ENCODE results near the gene ZNF511. TPM values are rescaled to one million over a fixed set of nuclear protein-coding genes. Genes with fewer than 3 reads are reported as not detected.

The ZNF511 gene
- total RNA-seq, 1 experiment from 2014 or later: 75.7 TPM

DNA sequence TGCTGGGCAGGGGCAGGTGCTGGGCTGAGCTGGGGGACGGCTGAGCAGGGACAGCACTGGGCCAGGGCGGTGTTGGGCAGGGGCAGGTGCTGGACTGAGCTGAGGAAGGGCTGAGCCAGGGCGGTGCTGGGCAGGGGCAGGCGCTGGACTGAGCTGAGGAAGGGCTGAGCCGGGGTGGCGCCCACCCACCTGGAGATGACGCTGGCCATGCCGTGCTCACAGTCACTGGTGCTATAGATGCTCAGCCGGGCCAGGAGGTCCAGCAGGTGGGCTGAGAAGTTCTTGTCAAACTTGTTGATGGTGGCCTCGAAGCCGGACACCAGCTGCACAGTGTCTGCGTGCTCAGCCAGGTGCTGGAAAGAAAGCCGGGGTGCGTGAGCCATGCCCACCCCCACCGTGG, 27.6 kb upstream of the ZNF511 start:
- no peak overlapping the region for H3K4me3 ChIP-seq
- no peak for DNase-seq
- H3K9me3 ChIP-seq: no peaks in the 10 kb centered on the region
- H3K27me3 ChIP-seq: no peaks in the 10 kb centered on the region
- peaks cover 18% of the 10 kb centered on the region for H3K36me3 ChIP-seq

DNA sequence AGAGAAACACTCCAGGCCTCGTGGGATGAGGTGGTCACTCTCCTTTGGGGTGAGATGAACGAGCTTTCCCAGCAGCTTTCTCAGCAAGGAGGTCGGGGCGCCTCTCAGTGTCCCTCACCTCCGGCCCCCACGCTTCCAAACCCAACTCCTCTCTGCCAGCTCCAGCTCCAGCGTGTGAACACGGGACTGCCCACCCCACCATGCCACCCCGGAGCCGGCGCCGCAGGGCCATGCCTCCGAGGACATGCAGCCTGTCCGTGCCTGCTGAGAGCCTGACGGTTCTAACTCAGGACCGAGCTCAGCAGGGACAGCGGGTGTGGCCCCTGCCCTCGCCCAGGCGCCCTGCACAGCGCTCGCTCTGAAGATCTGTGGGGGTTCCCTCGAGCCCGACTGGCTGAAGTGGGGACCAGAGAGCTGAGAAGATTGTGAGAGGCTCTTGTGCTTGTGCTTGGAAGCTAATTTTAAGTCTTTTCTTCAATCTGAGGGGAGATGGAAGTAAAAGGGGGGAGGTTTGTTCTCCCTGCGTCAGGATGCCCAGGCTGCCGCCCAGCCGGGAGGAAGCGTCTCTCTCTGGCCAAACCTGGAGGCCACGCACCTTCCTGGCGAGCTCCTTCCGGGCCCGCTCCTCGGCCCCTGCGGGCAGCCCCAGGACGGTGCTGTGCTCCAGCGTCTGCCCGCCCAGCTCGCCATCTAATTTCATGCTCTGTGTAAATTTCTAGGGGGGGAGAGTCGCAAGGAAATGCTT, 26.9 kb upstream of the ZNF511 start:
- no peak overlapping the region for H3K4me3 ChIP-seq
- no peaks in the 10 kb centered on the region for H3K9me3 ChIP-seq
- no peaks in the 10 kb centered on the region for H3K27me3 ChIP-seq
- H3K36me3 ChIP-seq: peaks cover 21% of the 10 kb centered on the region
- no peak for DNase-seq

DNA sequence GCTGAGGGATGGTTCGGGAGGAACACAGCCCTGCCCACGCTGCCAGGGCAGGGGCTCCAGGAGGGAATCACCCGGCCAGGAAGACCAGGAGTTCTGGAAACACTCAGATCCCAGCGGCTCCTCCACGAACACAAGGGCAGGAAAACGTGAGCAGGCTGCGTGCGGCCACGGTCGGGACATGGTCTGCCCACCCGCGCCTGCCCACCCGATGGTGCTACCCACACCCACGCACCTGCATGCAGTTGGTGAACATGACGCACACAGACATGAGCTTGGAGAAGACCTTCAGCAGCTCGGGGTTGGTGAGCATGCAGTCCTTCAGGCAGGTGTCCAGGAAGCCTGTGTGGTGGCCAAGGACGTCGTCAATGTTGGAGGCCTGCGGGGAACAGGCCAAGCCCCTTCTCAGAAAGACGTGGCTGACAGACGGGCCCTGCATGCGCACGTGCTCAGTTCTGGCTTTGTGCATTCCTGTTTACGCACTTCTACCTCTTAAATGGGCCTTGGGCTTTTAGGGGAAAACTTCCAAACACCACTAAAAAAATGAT, 25.8 kb upstream of the ZNF511 start:
- Histone ChIP-seq H3K4me3 (no peak overlapping the region), H3K36me3 (peaks cover 21% of the 10 kb centered on the region), H3K27me3 (no peaks in the 10 kb centered on the region), H3K9me3 (no peaks in the 10 kb centered on the region)
- no peak for DNase-seq

DNA sequence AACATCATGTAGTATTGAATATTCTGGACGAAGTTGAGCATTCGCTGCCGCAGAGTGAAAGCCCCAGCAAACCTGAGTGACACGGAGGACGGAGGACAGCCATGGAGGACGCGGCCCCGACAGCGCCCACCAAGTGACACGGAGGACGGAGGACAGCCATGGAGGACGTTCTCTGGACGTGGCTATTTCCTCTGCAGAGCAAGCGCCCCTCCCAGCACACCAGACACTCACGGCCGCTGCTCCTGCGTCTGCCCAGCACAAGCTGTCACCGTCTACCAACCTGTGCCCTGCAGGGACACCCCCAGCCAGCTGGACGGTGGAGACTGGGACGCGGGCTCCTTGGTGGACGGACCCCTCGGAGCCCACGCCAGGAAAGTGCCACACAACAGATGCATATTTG, 24.8 kb upstream of the ZNF511 start:
- Histone ChIP-seq H3K4me3 (no peak overlapping the region), H3K27me3 (no peaks in the 10 kb centered on the region), H3K36me3 (peaks cover 24% of the 10 kb centered on the region), H3K9me3 (no peaks in the 10 kb centered on the region)
- no peak for DNase-seq

DNA sequence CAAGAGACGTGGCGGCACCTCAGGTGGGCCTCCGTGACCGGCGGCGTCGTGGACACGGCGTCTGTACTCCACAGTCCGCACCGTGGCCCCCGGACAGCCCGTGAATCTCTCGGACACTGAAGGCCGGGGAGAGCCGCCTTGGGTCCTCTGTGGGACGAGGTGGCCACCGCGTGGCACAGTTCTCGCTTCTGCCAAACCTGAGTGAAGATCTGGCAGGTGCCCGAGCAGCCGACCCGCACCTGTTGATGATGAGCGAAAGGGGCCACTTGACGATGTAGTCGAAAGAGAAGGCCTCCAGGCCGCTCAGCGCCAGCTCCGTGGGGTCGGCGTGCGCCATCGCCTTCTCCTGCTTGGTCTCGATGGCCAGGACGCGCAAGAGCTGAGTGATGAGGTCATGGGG, 23.5 kb upstream of the ZNF511 start:
- no peaks in the 10 kb centered on the region for H3K27me3 ChIP-seq
- no peaks in the 10 kb centered on the region for H3K9me3 ChIP-seq
- H3K36me3 ChIP-seq: peaks cover 25% of the 10 kb centered on the region
- no peak for DNase-seq
- H3K4me3 ChIP-seq: no peak overlapping the region

DNA sequence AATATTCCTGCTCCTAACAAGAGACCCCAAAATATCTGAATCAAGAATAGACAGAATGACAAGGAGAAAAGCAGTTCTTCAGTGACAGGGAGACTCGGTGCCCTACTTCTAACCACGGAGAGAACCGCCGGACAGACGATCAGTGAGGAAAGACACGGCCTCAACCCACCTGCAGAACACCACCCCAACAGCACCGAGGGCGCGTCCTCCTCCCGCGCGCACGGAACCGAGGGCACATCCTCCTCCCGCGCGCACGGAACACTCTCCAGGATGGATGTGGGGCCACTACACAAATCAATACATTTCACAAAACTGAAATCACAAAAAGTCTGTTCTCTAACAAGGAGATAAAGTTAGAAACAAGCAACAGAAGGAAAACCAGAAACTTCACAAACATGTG, 22.3 kb upstream of the ZNF511 start:
- H3K9me3 ChIP-seq: no peaks in the 10 kb centered on the region
- H3K27me3 ChIP-seq: no peaks in the 10 kb centered on the region
- H3K36me3 ChIP-seq: peaks cover 25% of the 10 kb centered on the region
- no peak for DNase-seq
- no peak overlapping the region for H3K4me3 ChIP-seq

DNA sequence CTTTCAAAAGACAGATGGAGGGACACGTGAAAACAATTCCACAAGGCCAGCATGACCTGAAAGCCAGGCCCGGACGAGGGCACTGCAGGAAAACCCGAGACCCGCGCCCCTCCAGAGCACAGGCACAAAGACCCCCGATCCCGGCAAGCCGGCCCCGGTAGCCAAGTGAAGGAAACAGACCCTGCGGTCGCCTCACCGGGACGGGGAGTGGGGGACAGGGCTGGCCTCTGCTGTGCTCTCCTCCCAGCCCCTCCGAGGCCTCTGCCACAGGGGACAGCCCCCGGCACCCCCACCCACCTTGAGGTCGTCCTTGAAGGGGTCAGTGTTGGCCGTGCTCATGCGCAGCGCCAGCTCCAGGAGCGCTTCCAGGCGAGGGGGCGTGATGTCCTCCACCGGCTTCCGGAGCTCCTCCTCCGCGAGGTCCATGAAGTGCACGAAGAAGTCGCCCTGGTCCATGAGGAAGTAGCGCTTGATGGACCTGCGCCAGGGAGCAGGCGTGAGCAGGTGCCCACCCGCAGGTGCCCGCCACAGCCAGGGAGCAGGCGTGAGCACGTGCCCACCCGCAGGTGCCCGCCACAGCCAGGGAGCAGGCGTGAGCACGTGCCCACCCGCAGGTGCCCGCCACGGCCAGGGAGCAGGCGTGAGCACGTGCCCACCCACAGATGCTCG, 20.7 kb upstream of the ZNF511 start:
- DNase-seq: no peak
- Histone ChIP-seq H3K36me3 (peaks cover 25% of the 10 kb centered on the region), H3K9me3 (no peaks in the 10 kb centered on the region), H3K27me3 (no peaks in the 10 kb centered on the region), H3K4me3 (no peak overlapping the region)

DNA sequence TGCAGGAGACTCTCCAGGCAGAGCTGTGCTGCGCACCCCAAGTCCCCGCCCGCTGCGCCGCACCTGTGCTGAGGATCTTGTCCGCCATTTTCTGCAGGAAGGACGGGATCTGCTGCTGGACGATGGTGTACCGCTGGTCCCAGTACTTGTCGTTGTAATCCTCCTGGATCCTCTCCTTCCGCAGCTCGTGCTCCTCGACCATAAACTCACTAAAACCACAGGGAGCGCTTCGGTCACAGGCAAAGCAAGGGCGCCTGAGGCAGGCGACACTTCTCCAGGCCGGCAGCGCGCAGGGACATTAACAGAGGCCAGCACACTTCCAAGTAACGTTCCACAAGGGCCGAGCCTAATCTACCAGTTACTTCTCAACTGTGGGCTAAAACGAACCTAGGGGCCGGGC, 19.0 kb upstream of the ZNF511 start:
- Histone ChIP-seq H3K9me3 (no peaks in the 10 kb centered on the region), H3K36me3 (peaks cover 29% of the 10 kb centered on the region)

DNA sequence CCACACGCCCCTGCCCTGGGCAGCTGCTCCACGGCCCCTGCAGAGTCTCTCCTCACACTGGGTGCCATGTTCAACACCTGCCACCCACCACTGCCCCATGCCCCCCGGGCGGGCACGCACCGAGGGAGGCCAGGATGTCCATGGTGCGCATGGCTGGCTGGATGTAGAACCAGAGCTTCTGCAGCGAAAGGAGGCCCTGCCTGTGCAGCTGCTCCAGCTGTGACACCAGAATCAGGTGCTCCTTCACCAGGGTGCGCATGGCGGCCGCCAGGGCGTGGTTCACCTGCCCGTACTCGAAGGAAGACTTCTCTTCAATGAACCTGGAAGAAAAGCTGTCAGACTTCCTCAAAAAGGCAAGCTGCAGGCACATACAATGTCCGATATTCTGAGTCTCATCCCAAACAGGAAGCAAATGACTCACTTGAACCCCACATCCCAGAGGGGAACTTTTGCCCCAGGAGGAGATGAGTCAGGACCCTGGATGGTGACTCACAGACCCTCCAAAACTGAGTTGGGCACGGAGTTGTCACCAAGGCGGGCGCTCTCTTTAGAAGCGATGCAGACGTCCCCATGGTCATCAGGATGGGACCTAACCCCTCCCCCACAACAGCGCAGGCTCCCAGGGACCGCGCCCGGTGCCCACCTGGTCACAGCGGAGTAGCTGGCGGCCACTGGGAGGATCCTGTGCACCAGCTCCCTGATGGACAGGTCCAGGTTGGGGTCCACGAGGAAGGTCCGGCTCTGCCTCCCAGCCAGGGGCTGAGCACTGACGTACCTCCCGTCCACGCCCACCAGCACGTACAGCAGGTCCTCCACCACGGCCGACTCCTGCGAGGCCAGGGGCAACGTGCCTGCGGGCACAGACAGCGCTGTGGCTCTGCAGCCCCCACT, 15.6 kb upstream of the ZNF511 start:
- H3K9me3 ChIP-seq: no peaks in the 10 kb centered on the region
- H3K4me3 ChIP-seq: no peak overlapping the region
- DNase-seq: peak; percentile 56
- no peaks in the 10 kb centered on the region for H3K27me3 ChIP-seq
- peaks cover 23% of the 10 kb centered on the region for H3K36me3 ChIP-seq

More for the DNA sequence above, 19.0 kb upstream of the ZNF511 start:
- no peak for DNase-seq
- Histone ChIP-seq H3K4me3 (no peak overlapping the region), H3K27me3 (no peaks in the 10 kb centered on the region)

DNA sequence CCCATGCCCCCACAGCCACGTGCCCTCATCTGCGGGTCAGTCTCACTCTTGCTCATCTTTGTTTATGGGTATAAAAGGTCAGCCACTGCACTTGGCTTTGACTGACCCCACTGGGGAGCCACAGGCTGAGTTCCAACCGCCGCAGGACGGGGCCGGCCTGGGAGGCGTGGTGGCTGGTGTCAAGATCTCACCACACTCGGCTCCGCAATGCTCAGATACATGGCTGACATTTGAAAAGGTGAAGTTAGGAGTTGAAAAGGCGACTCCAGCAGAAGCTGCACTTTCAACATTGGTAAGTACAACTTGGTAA, 14.9 kb upstream of the ZNF511 start:
- no peaks in the 10 kb centered on the region for H3K9me3 ChIP-seq
- peaks cover 25% of the 10 kb centered on the region for H3K36me3 ChIP-seq
- H3K27me3 ChIP-seq: no peaks in the 10 kb centered on the region
- DNase-seq: no peak
- no peak overlapping the region for H3K4me3 ChIP-seq

DNA sequence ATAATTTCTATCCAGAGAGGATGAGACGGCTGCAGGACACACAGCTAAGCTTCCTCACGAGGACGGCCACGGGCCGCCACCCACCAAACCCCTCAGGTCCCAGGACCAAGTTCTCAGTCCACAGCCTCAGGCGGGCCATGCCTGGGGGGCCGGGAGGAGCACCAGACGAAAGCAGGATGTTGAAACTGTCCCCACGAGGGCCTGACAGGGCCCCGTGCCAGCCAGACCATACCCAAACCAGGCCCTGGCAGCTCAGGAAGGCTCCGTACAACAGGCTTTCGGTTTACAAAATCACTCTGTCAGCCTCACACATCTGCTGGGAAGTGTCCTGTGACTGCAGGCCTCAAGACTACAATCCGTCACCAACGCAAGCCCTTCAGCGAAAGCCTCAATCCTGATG, 14.5 kb upstream of the ZNF511 start:
- no peak for DNase-seq
- Histone ChIP-seq H3K9me3 (no peaks in the 10 kb centered on the region), H3K27me3 (no peaks in the 10 kb centered on the region), H3K36me3 (peaks cover 23% of the 10 kb centered on the region), H3K4me3 (no peak overlapping the region)

DNA sequence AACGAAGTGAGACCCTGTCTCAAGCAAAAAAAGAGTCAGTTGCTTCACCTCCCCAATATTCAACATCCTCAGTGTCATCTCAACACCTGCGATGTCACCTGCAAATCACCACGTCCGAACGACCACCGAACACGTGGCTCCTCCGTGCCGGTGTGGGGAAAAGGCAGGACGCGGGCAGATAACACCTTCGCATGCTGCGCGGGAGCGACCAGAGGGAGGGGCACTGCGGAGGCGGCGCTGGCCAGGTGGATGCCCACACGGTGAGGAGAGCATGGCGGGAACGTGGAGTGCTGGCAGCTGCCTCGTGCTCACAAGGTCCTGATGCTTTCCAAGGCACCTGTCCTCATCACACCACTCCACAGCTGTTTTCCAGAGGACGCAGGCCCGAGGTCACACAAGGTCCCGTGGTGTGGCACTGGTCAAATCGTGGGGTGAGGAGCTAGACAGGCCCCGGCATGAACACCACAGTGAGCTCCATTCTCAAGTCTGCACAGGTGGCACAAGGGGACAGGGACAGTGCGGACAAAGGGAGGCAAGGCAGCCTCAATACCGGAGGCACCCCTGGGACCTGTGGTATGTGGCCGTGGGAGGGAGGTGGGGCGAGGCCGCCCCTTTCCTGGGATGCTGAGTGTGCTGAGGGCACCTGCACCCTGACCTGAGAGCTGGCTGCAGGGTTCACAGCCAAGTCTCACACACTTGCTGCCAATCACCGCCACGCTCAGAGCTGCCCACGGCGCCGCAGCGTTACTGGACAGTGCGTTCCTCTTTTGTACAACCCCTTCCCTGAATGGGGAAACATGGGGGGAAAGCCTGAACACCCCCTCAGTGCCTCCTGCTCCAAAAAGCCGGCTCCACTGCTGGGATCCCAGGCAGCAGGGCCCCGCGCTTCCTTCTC, 13.0 kb upstream of the ZNF511 start:
- H3K4me3 ChIP-seq: no peak overlapping the region
- H3K36me3 ChIP-seq: peaks cover 34% of the 10 kb centered on the region
- no peaks in the 10 kb centered on the region for H3K27me3 ChIP-seq
- DNase-seq: no peak
- H3K9me3 ChIP-seq: no peaks in the 10 kb centered on the region

DNA sequence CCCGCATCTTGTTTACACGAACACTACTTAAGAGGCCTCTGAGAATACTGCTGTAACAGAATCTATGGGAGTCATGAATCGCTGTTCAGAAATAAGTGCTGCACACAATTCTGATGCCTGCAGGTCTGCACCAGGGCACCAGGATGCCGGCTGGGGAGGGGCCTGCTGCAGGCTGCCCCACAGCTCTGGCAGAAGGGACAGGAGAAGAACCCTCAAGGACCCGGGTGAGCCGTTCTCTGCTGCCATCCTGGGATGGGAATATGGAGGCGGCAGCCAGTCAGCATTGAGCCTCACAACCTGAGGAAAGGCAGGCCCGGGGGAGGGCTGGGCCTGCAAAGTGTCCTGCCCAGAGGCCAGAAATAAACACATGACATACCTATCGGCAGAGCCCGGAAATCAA, 11.2 kb upstream of the ZNF511 start:
- Histone ChIP-seq H3K36me3 (peaks cover 39% of the 10 kb centered on the region), H3K4me3 (no peak overlapping the region), H3K27me3 (no peaks in the 10 kb centered on the region), H3K9me3 (no peaks in the 10 kb centered on the region)
- DNase-seq: no peak

DNA sequence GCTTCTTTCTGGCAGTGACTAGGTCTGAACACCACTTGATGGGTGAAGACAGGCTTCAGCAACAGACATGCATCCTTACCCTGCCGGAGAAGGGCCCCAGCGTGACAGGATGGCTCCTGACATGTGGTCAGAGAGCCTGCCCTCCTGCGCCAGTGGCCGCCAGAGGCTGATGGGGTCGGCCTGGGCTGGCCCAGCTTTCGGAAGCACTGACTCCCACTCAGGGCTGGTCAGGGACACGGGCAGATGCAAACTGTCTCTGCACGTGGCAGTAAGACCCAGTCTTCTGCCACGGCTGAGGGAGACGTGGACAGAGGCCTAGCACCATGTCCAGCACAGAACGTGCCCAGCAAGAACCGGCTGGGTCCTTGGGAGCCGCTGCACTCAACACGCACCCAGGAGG, 10.2 kb upstream of the ZNF511 start:
- H3K4me3 ChIP-seq: no peak overlapping the region
- peaks cover 30% of the 10 kb centered on the region for H3K36me3 ChIP-seq
- DNase-seq: no peak
- no peaks in the 10 kb centered on the region for H3K9me3 ChIP-seq
- H3K27me3 ChIP-seq: no peaks in the 10 kb centered on the region

DNA sequence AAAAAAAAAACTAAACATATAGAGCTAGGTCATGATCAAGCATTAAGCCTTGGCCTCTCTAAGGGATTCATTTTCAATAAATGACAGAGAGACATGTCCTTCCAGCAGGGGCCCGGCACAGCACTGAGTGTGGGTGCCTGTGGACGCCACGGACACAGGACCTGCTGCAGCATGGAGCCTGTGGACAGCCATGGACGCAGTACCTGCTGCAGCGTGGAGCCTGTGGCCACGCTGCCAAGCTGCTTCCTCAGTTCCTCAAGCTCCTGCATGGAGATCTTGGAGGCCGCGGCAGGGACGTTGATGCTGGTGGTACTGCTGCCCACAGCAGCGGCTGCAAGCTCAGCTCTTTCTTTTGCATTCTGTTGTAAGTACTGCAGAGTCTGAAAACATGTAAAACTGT, 9.5 kb upstream of the ZNF511 start:
- H3K27me3 ChIP-seq: no peaks in the 10 kb centered on the region
- H3K36me3 ChIP-seq: peaks cover 26% of the 10 kb centered on the region
- no peak overlapping the region for H3K4me3 ChIP-seq
- no peak for DNase-seq
- H3K9me3 ChIP-seq: no peaks in the 10 kb centered on the region

DNA sequence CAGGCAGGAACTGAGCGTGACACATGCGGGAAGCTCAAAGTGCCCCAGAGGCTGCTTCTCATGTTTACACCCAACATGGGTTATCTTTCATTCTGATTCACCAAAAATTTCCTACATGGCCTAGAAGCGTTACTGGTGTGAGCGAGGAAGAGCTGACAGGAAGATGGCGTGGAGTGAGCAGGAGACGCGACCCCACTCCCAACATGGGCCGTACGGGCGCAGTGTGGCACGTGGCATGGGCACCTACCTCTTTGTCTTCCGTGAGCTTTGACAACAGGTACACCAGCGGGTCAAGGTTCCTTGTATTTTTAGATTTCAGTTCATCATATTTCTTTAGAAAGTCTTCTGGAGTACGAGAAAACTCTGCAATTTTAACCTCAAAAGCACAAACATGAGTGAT, 9.0 kb upstream of the ZNF511 start:
- DNase-seq: no peak
- H3K27me3 ChIP-seq: no peaks in the 10 kb centered on the region
- H3K36me3 ChIP-seq: peaks cover 26% of the 10 kb centered on the region
- no peak overlapping the region for H3K4me3 ChIP-seq
- H3K9me3 ChIP-seq: no peaks in the 10 kb centered on the region

Measured in MG63 (cell line).